Fibroblast of pulmonary artery (primary cell): ENCODE results near the gene FBXW11.

Experiments used
- DNase-seq: peaks from one replicate; pipeline ENCODE4 v3.0.0-alpha.2; 2010; ENCODE audit warnings: low read depth
- H3K4me3 ChIP-seq: replicated peaks from 2 replicates; pipeline ENCODE4 v1.5.1; 2011; ENCODE audit warnings: low read depth, mild to moderate bottlenecking, control low read depth, low read length, moderate library complexity
- TF ChIP-seq, protein P1 (sequence below): IDR thresholded peaks from 2 replicates; pipeline ENCODE4 v1.5.1; 2011; ENCODE audit warnings: mild to moderate bottlenecking, control low read depth, low read length, inconsistent platforms; ENCODE audit errors: missing control alignments

Gene FBXW11

DNA sequence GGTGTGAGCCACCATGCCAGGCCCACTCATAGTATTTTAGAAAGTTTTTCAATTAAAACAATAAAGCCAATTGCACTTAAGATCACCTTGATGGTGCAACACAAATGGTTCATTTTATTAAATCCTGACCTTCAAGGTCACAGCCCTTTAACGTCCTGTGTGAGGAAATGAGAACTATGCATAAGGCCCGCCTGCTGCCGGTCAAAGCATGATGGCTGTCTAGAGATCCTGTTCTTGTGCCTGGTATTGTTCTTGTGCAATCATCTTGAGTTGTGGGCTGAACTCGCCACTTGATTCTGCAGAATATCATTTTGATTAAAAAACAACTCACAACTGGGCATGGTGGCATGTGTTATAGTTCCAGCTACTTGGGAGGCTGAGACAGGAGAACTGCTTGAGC is 43.6 kb upstream of the FBXW11 start:
- TF ChIP-seq, protein P1, sequence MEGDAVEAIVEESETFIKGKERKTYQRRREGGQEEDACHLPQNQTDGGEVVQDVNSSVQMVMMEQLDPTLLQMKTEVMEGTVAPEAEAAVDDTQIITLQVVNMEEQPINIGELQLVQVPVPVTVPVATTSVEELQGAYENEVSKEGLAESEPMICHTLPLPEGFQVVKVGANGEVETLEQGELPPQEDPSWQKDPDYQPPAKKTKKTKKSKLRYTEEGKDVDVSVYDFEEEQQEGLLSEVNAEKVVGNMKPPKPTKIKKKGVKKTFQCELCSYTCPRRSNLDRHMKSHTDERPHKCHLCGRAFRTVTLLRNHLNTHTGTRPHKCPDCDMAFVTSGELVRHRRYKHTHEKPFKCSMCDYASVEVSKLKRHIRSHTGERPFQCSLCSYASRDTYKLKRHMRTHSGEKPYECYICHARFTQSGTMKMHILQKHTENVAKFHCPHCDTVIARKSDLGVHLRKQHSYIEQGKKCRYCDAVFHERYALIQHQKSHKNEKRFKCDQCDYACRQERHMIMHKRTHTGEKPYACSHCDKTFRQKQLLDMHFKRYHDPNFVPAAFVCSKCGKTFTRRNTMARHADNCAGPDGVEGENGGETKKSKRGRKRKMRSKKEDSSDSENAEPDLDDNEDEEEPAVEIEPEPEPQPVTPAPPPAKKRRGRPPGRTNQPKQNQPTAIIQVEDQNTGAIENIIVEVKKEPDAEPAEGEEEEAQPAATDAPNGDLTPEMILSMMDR = no peak
- no peak for DNase-seq
- H3K4me3 ChIP-seq = no peak overlapping the region

DNA sequence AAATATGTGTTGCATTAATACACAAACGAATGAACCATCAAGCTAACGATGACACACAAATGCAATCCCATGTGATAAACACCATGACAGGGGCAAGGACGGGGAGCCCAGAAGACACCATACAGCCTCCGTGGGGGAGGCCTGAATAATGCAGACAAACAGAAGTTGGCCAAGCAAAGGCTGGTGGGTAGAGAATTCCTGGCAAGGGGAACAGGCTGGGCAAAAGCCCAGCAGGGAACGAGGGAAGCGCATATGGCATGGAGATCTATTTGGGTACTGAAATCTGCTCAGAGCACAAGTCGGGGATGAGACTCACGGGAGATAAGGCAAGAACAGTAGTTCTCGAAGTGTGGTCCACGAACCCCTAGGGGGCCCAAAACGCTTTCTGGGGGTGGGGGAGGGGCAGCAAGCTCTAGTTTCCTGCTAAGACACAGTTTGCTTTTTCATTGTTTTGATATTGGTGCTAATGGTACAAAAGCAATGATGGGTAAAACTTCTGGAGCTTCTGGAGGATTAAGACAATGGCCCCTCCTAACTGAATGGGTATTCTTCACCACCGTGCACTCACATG is 42.9 kb upstream of the FBXW11 start:
- TF ChIP-seq, protein P1 = no peak
- H3K4me3 ChIP-seq = no peak overlapping the region
- no peak for DNase-seq

DNA sequence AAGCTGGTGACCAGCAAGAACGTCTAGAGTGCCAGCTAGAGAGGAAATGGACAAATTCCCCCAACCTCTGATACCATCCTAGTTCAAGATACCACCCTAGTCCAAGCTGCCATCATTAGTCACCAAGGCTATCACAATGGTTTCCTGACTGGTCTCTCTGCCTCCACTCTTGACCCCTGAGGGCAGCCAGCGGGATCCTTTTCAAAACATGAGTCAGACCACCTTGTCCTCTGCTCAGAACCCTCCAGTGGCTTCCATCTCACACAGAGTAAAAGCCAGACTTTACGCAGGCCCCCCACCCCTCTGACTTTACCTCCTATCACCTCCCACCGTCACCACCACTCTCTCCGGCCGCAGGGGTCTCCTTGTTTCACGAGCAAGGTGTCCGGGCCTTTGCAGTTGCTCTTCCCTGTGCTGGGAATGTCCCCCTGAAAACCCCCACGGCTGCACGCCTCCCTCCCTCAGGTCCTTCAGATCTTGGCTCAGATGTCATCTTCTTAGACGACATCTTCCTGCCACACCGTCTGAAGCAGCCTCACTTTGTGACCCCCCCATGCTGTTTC is 42.2 kb upstream of the FBXW11 start:
- H3K4me3 ChIP-seq = no peak overlapping the region
- no peak for DNase-seq
- TF ChIP-seq, protein P1 = no peak

DNA sequence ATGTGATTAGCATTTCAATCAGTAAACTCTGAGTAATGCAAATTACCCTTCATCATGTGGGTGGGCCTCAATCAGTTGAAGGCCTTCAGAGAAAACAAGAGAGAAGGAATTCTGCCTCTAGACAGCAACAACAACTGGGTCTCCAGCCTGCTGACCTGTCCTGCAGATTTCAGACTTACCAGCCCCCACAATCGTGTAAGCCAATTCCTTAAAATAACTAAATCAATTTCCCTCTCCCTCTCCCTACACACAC is 41.7 kb upstream of the FBXW11 start:
- H3K4me3 ChIP-seq = no peak overlapping the region
- TF ChIP-seq, protein P1 = no peak

DNA sequence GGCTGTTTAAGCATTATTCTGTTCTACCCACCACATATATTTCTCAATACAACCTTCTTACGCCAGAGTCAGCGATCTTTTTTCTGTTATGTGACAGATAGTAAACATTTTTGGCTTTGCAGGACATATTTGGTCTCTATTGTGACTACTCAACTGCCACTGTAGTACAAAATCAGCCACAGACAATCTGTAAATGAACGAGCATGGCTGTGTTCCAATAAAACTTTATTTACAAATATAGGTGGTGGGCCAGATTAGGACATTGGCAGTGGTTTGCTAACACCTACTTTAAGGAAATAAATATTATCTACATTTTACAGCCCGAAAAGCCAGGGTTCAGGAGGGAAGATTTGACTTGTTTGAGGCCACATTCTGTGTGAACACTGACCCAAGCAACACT is 40.2 kb upstream of the FBXW11 start:
- TF ChIP-seq, protein P1 = no peak
- no peak overlapping the region for H3K4me3 ChIP-seq
- no peak for DNase-seq

More for the DNA sequence above, 41.7 kb upstream of the FBXW11 start:
- no peak for DNase-seq

DNA sequence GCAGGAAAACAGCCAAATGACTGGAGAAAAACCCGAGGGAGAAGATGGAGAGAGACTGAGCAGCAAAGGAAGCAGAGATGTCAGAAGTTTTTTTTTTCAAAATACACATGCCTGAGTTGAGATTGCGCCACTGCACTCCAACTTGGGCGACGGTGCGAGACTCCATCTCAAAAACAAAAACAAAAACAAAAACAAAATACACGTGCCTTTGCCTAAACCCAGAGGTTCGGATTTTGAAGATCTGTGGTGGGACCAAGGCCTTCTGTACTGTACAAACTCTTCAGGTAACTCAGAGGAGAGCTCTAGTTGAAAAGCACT is 38.8 kb upstream of the FBXW11 start:
- H3K4me3 ChIP-seq = no peak overlapping the region
- DNase-seq = no peak
- TF ChIP-seq, protein P1 = no peak

DNA sequence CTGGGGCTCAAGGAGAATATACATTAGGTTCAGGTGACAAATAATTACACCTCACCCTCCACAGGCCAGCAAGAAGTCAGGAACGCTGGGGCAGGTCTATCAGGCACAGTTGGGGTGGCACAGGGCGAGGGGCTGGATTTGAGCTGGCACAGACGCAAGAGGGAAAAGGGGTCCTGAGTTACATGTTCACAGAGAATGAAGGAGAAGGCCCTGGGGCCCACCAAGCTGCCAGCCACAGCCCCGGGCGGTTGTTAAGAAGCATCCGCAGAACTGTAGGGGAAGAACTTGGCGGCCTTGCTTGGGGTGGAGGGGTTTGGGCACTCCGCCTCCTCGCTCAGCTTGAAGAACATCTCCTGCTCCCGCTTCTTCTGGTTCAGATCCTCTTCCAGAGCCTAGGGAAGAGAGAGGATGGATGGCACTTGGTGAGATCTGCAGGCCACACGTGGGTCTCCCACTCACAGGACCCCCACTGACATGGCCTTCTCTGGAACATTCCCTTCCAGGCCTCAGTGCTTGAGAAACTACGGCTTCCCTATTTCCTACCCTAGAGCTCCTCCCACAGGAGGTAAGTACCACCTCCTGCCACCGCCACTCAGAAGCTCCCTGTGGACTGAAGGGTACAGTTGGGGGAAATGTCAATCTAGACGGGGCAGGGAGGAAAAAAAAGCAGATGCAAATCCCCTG is 38.3 kb upstream of the FBXW11 start:
- TF ChIP-seq, protein P1 = no peak
- no peak for DNase-seq
- H3K4me3 ChIP-seq = no peak overlapping the region
